ENCODE data around the gene RFK. TPM values are rescaled to one million over a fixed set of nuclear protein-coding genes. Genes with fewer than 3 reads are reported as not detected.
"Not testable (repeated sequence)": the region's sequence is repeated elsewhere in the genome, so short reads cannot be mapped to it uniquely, and the experiment has no call there.

The RFK gene
- total RNA-seq, 1 experiment from 2014 or later: 33.2 TPM

DNA sequence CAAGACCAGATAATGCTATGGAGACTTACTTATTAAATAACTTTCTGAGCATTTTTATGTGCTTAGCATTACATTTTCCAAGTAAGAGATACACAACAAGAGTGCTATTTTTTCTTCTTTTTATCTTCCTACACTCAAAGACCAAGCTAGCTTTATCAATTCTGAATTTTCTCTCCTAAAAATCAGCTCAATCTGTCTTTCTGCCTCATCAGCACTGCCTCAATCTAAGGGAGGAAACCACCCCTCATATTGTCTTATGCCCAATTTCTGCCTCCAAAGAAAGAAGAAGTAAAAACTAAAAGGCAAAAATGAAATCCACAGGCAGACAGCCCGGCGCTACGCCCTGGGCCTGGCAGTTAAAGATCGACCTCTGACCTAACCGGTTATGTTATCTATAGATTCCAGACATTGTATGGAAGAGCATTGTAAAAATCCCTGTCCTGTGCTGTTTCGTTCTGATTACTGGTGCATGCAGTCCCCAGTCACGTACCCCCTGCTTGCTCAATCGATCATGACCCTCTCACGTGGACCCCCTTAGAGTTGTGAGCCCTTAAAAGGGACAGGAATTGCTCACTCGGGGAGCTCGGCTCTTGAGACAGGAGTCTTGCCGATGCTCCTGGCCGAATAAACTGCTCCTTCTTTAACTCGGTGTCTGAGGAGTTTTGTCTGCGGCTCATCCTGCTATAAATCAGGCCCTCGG lies 31.7 kb downstream of the RFK start:
- POLR2A ChIA-PET; in situ Hi-C loops (cut with HindIII; ENCODE audit: low pct_unique_long_range_greater_than_20kb, low sequenced_read_pairs); CTCF ChIA-PET; BruUV-seq (replicated peaks); H3K4me1 ChIP-seq (ENCODE audit: control insufficient read depth, insufficient read depth, low read length); H3K9me3 ChIP-seq (ENCODE audit: control insufficient read depth, insufficient read depth, low read depth, low read length); H3K4me3 ChIP-seq (ENCODE audit: low read depth in 2 of 2, low read length in 2 of 2); H3K27me3 ChIP-seq (ENCODE audit: control insufficient read depth, insufficient read depth, low read length); DNase-seq (ENCODE audit: low read depth, low spot score); H3K36me3 ChIP-seq (ENCODE audit: control insufficient read depth, insufficient read depth, low read length); H3K27ac ChIP-seq (ENCODE audit: low read length); intact Hi-C loops (cut with micrococcal nuclease; ENCODE audit: unreplicated experiment); ATAC-seq: not testable (repeated sequence)

GRCh38 chr9:76359766-76360165 lies 34.5 kb downstream of the RFK start:
- no peak overlapping the region for H3K27ac ChIP-seq (ENCODE audit: low read length)
- ATAC-seq: no peak
- ChIA-PET POLR2A (no interaction called here), CTCF (no interaction called here)
- BruUV-seq (replicated peaks): no TSS peak
- no peak for TF ChIP-seq TCF7L2 (IDR thresholded peaks at IDR 0.05; ENCODE audit: low read depth, low read length)
- no peak for TF ChIP-seq REST (IDR thresholded peaks at IDR 0.05; ENCODE audit: insufficient read depth in 1 of 2, low read depth in 2 of 2, low read length in 1 of 2)
- TF ChIP-seq, protein P1, sequence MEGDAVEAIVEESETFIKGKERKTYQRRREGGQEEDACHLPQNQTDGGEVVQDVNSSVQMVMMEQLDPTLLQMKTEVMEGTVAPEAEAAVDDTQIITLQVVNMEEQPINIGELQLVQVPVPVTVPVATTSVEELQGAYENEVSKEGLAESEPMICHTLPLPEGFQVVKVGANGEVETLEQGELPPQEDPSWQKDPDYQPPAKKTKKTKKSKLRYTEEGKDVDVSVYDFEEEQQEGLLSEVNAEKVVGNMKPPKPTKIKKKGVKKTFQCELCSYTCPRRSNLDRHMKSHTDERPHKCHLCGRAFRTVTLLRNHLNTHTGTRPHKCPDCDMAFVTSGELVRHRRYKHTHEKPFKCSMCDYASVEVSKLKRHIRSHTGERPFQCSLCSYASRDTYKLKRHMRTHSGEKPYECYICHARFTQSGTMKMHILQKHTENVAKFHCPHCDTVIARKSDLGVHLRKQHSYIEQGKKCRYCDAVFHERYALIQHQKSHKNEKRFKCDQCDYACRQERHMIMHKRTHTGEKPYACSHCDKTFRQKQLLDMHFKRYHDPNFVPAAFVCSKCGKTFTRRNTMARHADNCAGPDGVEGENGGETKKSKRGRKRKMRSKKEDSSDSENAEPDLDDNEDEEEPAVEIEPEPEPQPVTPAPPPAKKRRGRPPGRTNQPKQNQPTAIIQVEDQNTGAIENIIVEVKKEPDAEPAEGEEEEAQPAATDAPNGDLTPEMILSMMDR (IDR thresholded peaks at IDR 0.05): no peak
- TF ChIP-seq POLR2AphosphoS5 (IDR thresholded peaks at IDR 0.05; ENCODE audit: low read depth, low read length): no peak
- no peak for TF ChIP-seq SIN3A (IDR thresholded peaks at IDR 0.05; ENCODE audit: borderline replicate concordance, insufficient read depth, low read depth, low read length)
- intact Hi-C loops (cut with micrococcal nuclease; ENCODE audit: unreplicated experiment): no loop called here
- in situ Hi-C loops (cut with HindIII; ENCODE audit: low pct_unique_long_range_greater_than_20kb, low sequenced_read_pairs): no loop called here
- H3K4me3 ChIP-seq (ENCODE audit: low read depth in 2 of 2, low read length in 2 of 2): no peak overlapping the region
- no peak for DNase-seq (ENCODE audit: low read depth, low spot score)
- no peaks in the 10 kb centered on the region for H3K36me3 ChIP-seq (ENCODE audit: control insufficient read depth, insufficient read depth, low read length)
- H3K4me1 ChIP-seq (ENCODE audit: control insufficient read depth, insufficient read depth, low read length): no peaks in the 10 kb centered on the region
- H3K9me3 ChIP-seq (ENCODE audit: control insufficient read depth, insufficient read depth, low read depth, low read length): no peaks in the 10 kb centered on the region
- no peaks in the 10 kb centered on the region for H3K27me3 ChIP-seq (ENCODE audit: control insufficient read depth, insufficient read depth, low read length)

DNA sequence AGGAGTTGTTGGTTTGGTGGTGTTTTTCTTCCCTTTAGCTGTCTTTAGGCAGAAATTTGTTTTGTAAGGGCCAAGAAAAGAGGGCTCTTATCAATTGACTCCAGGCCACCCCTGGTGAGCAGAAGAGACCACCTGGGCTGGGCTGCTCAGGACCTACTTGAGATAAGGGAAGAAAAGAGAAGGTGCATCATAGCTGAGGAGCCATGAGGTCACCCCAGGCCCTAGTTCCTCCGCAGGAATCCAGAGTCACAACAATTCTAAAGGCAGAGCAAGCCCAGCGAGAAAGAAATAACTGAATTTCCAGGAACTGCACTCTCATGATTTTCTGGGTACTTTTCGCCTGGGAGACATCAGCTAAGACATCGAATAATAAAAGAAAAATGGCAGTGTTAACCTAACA lies 34.9 kb downstream of the RFK start:
- ATAC-seq: no peak
- Histone ChIP-seq H3K27me3 (ENCODE audit: control insufficient read depth, insufficient read depth, low read length) (no peaks in the 10 kb centered on the region), H3K4me3 (ENCODE audit: low read depth in 2 of 2, low read length in 2 of 2) (no peak overlapping the region), H3K36me3 (ENCODE audit: control insufficient read depth, insufficient read depth, low read length) (no peaks in the 10 kb centered on the region), H3K9me3 (ENCODE audit: control insufficient read depth, insufficient read depth, low read depth, low read length) (no peaks in the 10 kb centered on the region), H3K4me1 (ENCODE audit: control insufficient read depth, insufficient read depth, low read length) (no peaks in the 10 kb centered on the region), H3K27ac (ENCODE audit: low read length) (no peak overlapping the region)
- intact Hi-C loops (cut with micrococcal nuclease; ENCODE audit: unreplicated experiment): no loop called here
- CTCF ChIA-PET: no interaction called here
- no TSS peak for BruUV-seq (replicated peaks)
- POLR2A ChIA-PET: no interaction called here
- in situ Hi-C loops (cut with HindIII; ENCODE audit: low pct_unique_long_range_greater_than_20kb, low sequenced_read_pairs): no loop called here
- no peak for DNase-seq (ENCODE audit: low read depth, low spot score)
- TF ChIP-seq POLR2AphosphoS5 (IDR thresholded peaks at IDR 0.05; ENCODE audit: low read depth, low read length) (no peak), SIN3A (IDR thresholded peaks at IDR 0.05; ENCODE audit: borderline replicate concordance, insufficient read depth, low read depth, low read length) (no peak), TCF7L2 (IDR thresholded peaks at IDR 0.05; ENCODE audit: low read depth, low read length) (no peak), REST (IDR thresholded peaks at IDR 0.05; ENCODE audit: insufficient read depth in 1 of 2, low read depth in 2 of 2, low read length in 1 of 2) (no peak)
- TF ChIP-seq, protein P1 (IDR thresholded peaks at IDR 0.05): no peak
